ENCODE measurements around the gene PLOD2. TPM values are rescaled to one million over a fixed set of nuclear protein-coding genes. Genes with fewer than 3 reads are reported as not detected.
A peak's percentile ranks its signal among the peaks of the same experiment; 100 is the strongest.

Gene PLOD2
- total and polyA plus RNA-seq, 4 donors = 17.8 to 73.9 (median 22.7) TPM

- ATAC-seq (ENCODE audit: insufficient read depth, low FRiP score) = no peak
- Histone ChIP-seq H3K27ac (ENCODE audit: low read depth in 1 of 2, low read length in 1 of 2) (no peak overlapping the region), H3K9ac (ENCODE audit: insufficient read depth in 1 of 2, low read length in 2 of 2) (no peak overlapping the region), H3K4me1 (ENCODE audit: control insufficient read depth in 5 of 5, insufficient read depth in 5 of 5, low read length in 5 of 5) (peaks cover 0 to 30% (median 12%) of the 10 kb centered on the region in 5 donors), H3K36me3 (ENCODE audit: control insufficient read depth in 4 of 4, insufficient read depth in 4 of 4, low read length in 4 of 4) (no peaks in the 10 kb centered on the region), H3K9me3 (ENCODE audit: control insufficient read depth in 4 of 4, insufficient read depth in 3 of 4, low read length in 3 of 4) (no peaks in the 10 kb centered on the region), H3K27me3 (ENCODE audit: control insufficient read depth in 3 of 3, insufficient read depth in 3 of 3, low read length in 2 of 3) (no peaks in the 10 kb centered on the region), H3K4me3 (no peak overlapping the region)
- TF ChIP-seq CTCF (IDR thresholded peaks at IDR 0.05; ENCODE audit: control extremely low read depth, extremely low read depth) = no peak
- DNase-seq = peak in 1 of 3 donors; percentile 40
- WGBS, 2 donors = 65 to 87% methylated on average over 2 of the region's 2 CpGs
These were observed 2.6 kb upstream of the PLOD2 start for GRCh38 chr3:146163584-146163983.

DNA sequence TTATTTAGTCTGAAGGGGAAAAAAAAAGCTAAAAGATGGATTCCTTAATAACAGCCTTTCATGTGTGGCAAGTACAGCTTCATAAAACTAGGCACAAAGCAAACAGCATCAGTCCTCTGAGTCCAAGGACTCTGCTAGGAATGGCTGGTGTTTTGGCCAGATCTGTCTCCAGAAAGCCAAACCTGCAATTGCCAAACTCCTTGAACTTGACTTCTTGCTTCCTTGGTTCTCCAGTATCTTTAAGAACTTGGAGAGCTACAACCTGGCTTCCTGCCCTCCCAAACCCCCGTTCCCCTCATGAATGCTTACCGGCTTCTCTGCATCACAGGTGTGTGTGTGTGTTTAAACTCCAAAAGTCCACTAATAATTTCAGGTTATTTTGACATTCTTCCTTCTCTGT is 1.6 kb upstream of the PLOD2 start:
- H3K27ac ChIP-seq (ENCODE audit: low read depth in 1 of 2, low read length in 1 of 2) = no peak overlapping the region
- H3K4me1 ChIP-seq (ENCODE audit: control insufficient read depth in 5 of 5, insufficient read depth in 5 of 5, low read length in 5 of 5) = peaks cover 0 to 37% (median 16%) of the 10 kb centered on the region in 5 donors
- ATAC-seq (ENCODE audit: insufficient read depth, low FRiP score) (no peak), DNase-seq (peak in 1 of 3 donors; percentile 49)
- H3K27me3 ChIP-seq (ENCODE audit: control insufficient read depth in 3 of 3, insufficient read depth in 3 of 3, low read length in 2 of 3) = no peaks in the 10 kb centered on the region
- 86 to 89% methylated on average over 2 of the region's 2 CpGs for WGBS, 2 donors
- no peaks in the 10 kb centered on the region for H3K9me3 ChIP-seq (ENCODE audit: control insufficient read depth in 4 of 4, insufficient read depth in 3 of 4, low read length in 3 of 4)
- H3K4me3 ChIP-seq = no peak overlapping the region
- no peaks in the 10 kb centered on the region for H3K36me3 ChIP-seq (ENCODE audit: control insufficient read depth in 4 of 4, insufficient read depth in 4 of 4, low read length in 4 of 4)
- H3K9ac ChIP-seq (ENCODE audit: insufficient read depth in 1 of 2, low read length in 2 of 2) = no peak overlapping the region
- no peak for TF ChIP-seq CTCF (IDR thresholded peaks at IDR 0.05; ENCODE audit: control extremely low read depth, extremely low read depth)

DNA sequence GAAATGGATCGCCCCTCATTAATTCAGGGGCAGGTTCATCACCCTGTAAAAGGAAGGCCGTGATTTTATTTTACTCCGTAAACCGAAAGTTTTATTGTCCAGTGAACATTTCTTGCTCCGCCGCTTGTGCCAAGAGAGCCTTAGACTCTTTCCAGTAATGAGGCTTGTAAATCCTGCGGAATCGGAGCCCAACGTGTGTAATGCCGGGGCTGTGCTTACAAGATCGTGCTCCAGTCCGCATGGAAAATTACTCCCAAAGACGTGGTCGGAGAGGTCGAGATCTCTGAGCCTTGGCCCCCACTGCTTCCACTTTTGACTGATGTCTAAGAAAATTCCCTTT is 649 bp upstream of the PLOD2 start:
- DNase-seq (peak in 2 of 3 donors; percentile 58 to 74), ATAC-seq (ENCODE audit: insufficient read depth, low FRiP score) (peak; percentile 1)
- no peak for TF ChIP-seq CTCF (IDR thresholded peaks at IDR 0.05; ENCODE audit: control extremely low read depth, extremely low read depth)

More for the DNA sequence above, 649 bp upstream of the PLOD2 start:
- H3K4me3 ChIP-seq = peak overlapping the region; percentile 79
- 8 to 12% methylated on average over 15 of the region's 15 CpGs for WGBS, 2 donors
- H3K9me3 ChIP-seq (ENCODE audit: control insufficient read depth in 4 of 4, insufficient read depth in 3 of 4, low read length in 3 of 4) = no peaks in the 10 kb centered on the region
- H3K4me1 ChIP-seq (ENCODE audit: control insufficient read depth in 5 of 5, insufficient read depth in 5 of 5, low read length in 5 of 5) = peaks cover 0 to 45% (median 16%) of the 10 kb centered on the region in 5 donors
- H3K27ac ChIP-seq (ENCODE audit: low read depth in 1 of 2, low read length in 1 of 2) = peak overlapping the region; percentile 97 to 99
- no peaks in the 10 kb centered on the region for H3K36me3 ChIP-seq (ENCODE audit: control insufficient read depth in 4 of 4, insufficient read depth in 4 of 4, low read length in 4 of 4)
- H3K9ac ChIP-seq (ENCODE audit: insufficient read depth in 1 of 2, low read length in 2 of 2) = peak overlapping the region; percentile 74 to 96
- no peaks in the 10 kb centered on the region for H3K27me3 ChIP-seq (ENCODE audit: control insufficient read depth in 3 of 3, insufficient read depth in 3 of 3, low read length in 2 of 3)

Data from lung (tissue), 12 donors.